HEK293T (cell line): ENCODE data around the gene DIPK2A.

Experiments used
- CTCF ChIA-PET: fragments of 350-600 bp; formaldehyde crosslinking; extraction: SDS; loops from one replicate; lab custom pipeline; 2021; ENCODE audit warnings: antibody characterized with exemption, inconsistent platforms; lab: Yijun Ruan, JAX
- POLR2A ChIA-PET: fragments of 350-600 bp; formaldehyde crosslinking; extraction: SDS; loops from one replicate; lab custom pipeline; 2020; ENCODE audit warnings: antibody characterized with exemption, inconsistent platforms; lab: Yijun Ruan, JAX
- DNase-seq: peaks from one replicate; pipeline ENCODE4 v3.0.0; 2012; ENCODE audit warnings: mixed read lengths; ENCODE audit errors: extremely low spot score
- ARNT ChIP-seq: fragments of 450-650 bp; IDR thresholded peaks from 2 replicates; pipeline ENCODE4 v1.6.1; 2017; ENCODE audit warnings: mild to moderate bottlenecking
- BHLHE40 ChIP-seq: fragments of 450-650 bp; IDR thresholded peaks from 2 replicates; pipeline ENCODE4 v1.6.1; 2016; ENCODE audit warnings: mild to moderate bottlenecking, moderate library complexity, borderline replicate concordance
- CTBP1 ChIP-seq: fragments of 450-650 bp; IDR thresholded peaks from 2 replicates; pipeline ENCODE4 v1.6.1; 2016; ENCODE audit warnings: borderline replicate concordance
- ELF4 ChIP-seq: fragments of 450-650 bp; IDR thresholded peaks from 2 replicates; pipeline ENCODE4 v1.6.1; 2017; ENCODE audit warnings: antibody characterized with exemption
- FOXA1 ChIP-seq: fragments of 450-650 bp; IDR thresholded peaks from 2 replicates; pipeline ENCODE4 v1.6.1; 2016; ENCODE audit warnings: mild to moderate bottlenecking
- FOXK2 ChIP-seq: fragments of 450-650 bp; IDR thresholded peaks from 2 replicates; pipeline ENCODE4 v1.6.1; 2016; ENCODE audit warnings: mild to moderate bottlenecking
- FOXM1 ChIP-seq: fragments of 450-650 bp; IDR thresholded peaks from 2 replicates; pipeline ENCODE4 v1.6.1; 2017; ENCODE audit warnings: mild to moderate bottlenecking, borderline replicate concordance
- HDGF ChIP-seq: fragments of 450-650 bp; IDR thresholded peaks from 2 replicates; pipeline ENCODE4 v1.6.1; 2017; ENCODE audit warnings: antibody characterized with exemption, borderline replicate concordance
- L3MBTL2 ChIP-seq: fragments of 450-650 bp; conservative IDR thresholded peaks from 2 replicates; pipeline ENCODE4 v1.6.1; 2016; ENCODE audit warnings: mild to moderate bottlenecking
- LEF1 ChIP-seq: fragments of 450-650 bp; IDR thresholded peaks from 2 replicates; pipeline ENCODE4 v1.6.1; 2017; ENCODE audit warnings: mild to moderate bottlenecking, borderline replicate concordance
- NFRKB ChIP-seq: fragments of 450-650 bp; IDR thresholded peaks from 2 replicates; pipeline ENCODE4 v1.6.1; 2016; ENCODE audit warnings: mild to moderate bottlenecking, moderate library complexity
- PKNOX1 ChIP-seq: fragments of 450-650 bp; IDR thresholded peaks from 2 replicates; pipeline ENCODE4 v1.6.1; 2016
- SP1 ChIP-seq: fragments of 450-650 bp; IDR thresholded peaks from 2 replicates; pipeline ENCODE4 v1.6.1; 2017
- SUZ12 ChIP-seq: fragments of 450-650 bp; IDR thresholded peaks from 2 replicates; pipeline ENCODE4 v1.6.1; 2016; ENCODE audit warnings: mild to moderate bottlenecking
- TARDBP ChIP-seq: fragments of 450-650 bp; IDR thresholded peaks from 2 replicates; pipeline ENCODE4 v1.6.1; 2016
- ZNF384 ChIP-seq: fragments of 450-650 bp; IDR thresholded peaks from 2 replicates; pipeline ENCODE4 v1.6.1; 2016

The DIPK2A gene

DNA sequence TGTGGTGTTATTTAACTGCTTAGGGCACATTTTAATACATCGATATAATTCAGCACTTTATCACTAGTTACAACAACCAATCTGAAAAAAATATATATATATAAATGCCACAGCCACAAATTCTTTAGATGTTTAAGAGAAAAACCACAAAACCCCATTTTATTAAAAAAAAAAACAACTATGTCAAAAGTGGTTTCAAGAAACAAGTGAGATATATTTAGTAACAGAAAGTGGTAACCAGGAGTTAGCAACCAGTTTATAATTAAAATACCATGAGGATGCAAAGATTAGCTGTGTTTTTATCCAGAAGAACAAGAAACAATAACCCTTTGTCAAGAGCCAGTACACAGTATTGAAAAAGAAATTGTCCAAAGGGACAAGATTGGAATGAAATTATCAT lies 14.8 kb upstream of the DIPK2A start:
- DNase-seq, result no peak
- TF ChIP-seq FOXK2 (no peak), HDGF (no peak), SP1 (no peak)
- ChIA-PET POLR2A (interaction anchor here (1.1 kb wide), 1 partner anchor 15 kb away, joined by 6 read pairs; the partner anchor contains the start of gene DIPK2A), CTCF (interaction anchor here (1.0 kb wide), 1 partner anchor 10 kb away, joined by 3 read pairs; no protein-coding TSS in a partner anchor)

- ChIA-PET CTCF (interaction anchor here (1.0 kb wide), 1 partner anchor 9 kb away, joined by 3 read pairs; no protein-coding TSS in a partner anchor), POLR2A (interaction anchor here (1.1 kb wide), 1 partner anchor 14 kb away, joined by 6 read pairs; the partner anchor contains the start of gene DIPK2A)
- DNase-seq, result no peak
- TF ChIP-seq ZNF384 (no peak), TARDBP (no peak), HDGF (no peak), FOXK2 (no peak), LEF1 (no peak)
Observed at GRCh38 chr3:143957453-143957852, 14.2 kb upstream of the DIPK2A start.

DNA sequence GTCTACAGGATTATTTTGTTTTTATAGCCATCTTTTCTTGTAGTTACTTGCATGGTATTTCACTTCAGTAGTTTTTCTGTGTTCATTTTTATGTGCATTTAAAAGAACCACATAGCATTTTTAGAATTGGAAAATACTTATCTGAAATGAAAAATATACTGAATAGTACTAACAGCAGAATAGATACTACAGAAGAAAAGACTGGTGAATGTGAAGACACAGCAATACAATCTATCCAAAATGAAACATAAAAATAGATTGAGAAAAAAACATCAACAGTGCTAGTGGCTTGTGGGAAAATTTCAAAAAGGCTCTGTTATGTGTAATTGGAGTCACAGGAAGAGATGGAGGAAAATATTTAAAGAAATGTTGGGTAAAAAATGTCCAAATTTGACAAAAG lies 12.7 kb upstream of the DIPK2A start:
- DNase-seq, result no peak
- ChIA-PET CTCF (no interaction called here), POLR2A (no interaction called here)
- TF ChIP-seq ZNF384, result no peak

DNA sequence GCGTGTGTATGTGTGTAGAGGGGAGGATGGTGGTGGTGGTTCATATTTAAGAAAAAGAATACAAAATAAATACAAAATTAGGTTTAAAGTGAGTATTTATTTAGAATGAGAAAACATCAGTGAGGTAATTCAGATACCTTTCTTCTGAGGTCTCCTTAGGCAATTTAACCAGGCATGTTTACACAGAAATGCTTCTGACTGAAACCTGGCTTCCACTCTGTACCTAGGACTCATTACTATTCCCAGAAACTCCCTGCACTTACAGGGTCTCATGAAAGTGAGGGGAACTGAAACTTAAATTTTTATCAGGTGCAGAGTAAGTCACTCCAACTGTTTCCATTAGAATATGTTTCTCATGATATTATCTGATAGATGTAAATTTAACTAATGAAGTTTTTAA lies 10.3 kb upstream of the DIPK2A start:
- DNase-seq, result no peak
- ChIA-PET POLR2A (interaction anchor here (1.2 kb wide), 1 partner anchor 10 kb away, joined by 3 read pairs; the partner anchor contains the start of gene DIPK2A), CTCF (no interaction called here)
- TF ChIP-seq FOXA1 (no peak), FOXK2 (no peak), BHLHE40 (no peak), LEF1 (no peak), FOXM1 (no peak), TARDBP (no peak), ELF4 (no peak), ZNF384 (no peak), SUZ12 (no peak), HDGF (no peak), L3MBTL2 (no peak), ARNT (no peak), CTBP1 (no peak)

DNA sequence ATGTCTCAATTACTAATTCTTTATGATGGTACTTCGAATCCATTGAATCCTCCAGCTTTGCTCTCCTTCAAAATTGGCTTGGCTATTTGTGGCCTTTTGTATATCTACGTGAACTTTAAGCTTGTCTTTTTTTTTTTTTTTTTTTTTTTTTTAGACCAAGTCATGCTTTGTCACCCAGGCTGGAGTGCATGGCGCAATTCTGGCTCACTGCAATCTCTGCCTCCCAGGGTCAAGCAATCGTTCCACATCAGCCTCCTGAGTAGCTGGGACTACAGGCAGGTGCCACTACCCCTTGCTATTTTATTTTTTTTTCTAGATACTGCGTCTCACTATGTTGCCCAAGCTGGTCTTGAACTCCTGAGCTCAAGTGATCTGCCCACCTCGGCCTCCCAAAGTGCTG lies 7.7 kb upstream of the DIPK2A start:
- no peak for TF ChIP-seq L3MBTL2
- TF ChIP-seq PKNOX1, result no peak
- TF ChIP-seq SUZ12, result no peak
- no peak for TF ChIP-seq ZNF384
- no peak for TF ChIP-seq TARDBP
- no peak for DNase-seq
- POLR2A ChIA-PET, result interaction anchor here (1.1 kb wide), 1 partner anchor 8 kb away, joined by 4 read pairs; the partner anchor contains the start of gene DIPK2A
- CTCF ChIA-PET, result no interaction called here

- ChIA-PET CTCF (interaction anchor here (0.6 kb wide), 1 partner anchor 38 kb away, joined by 3 read pairs; no protein-coding TSS in a partner anchor), POLR2A (interaction anchor here (0.7 to 2.0 kb wide), 30 partner anchors 10 to 805 kb away, joined by 3 to 13 read pairs (median 4); no protein-coding TSS in a partner anchor)
- peak; percentile 48 for DNase-seq
- TF ChIP-seq ELF4, result no peak
- TF ChIP-seq ARNT, result no peak
- no peak for TF ChIP-seq FOXM1
- no peak for TF ChIP-seq NFRKB
- no peak for TF ChIP-seq ZNF384
Observed at GRCh38 chr3:143970773-143971358, 757 bp upstream of the DIPK2A start.

GRCh38 chr3:143972155-143972504 lies 507 bp downstream of the DIPK2A start:
- CTCF ChIA-PET, result interaction anchor here (0.6 kb wide), 1 partner anchor 295 kb away, joined by 3 read pairs; no protein-coding TSS in a partner anchor
- POLR2A ChIA-PET, result interaction anchor here (0.8 to 2.0 kb wide), 29 partner anchors 9 to 804 kb away, joined by 3 to 13 read pairs (median 4); no protein-coding TSS in a partner anchor
- DNase-seq, result no peak
- TF ChIP-seq FOXK2 (no peak), L3MBTL2 (no peak; the same call in 1 of the 2 replicates), ZNF384 (no peak), CTBP1 (no peak), BHLHE40 (no peak), HDGF (no peak), FOXA1 (no peak), ARNT (no peak), PKNOX1 (no peak), LEF1 (no peak), SUZ12 (no peak), SP1 (no peak), FOXM1 (no peak), ELF4 (no peak), NFRKB (no peak), TARDBP (no peak)
